SK-N-SH (cell line): Measurements from ENCODE around the gene NPAS3.

Experiments used
- CTCF ChIP-seq: fragments of 200-600 bp; sonication (generic); IDR thresholded peaks from 2 replicates; pipeline ENCODE4 v1.6.1; 2017; ENCODE audit warnings: antibody characterized with exemption, mild to moderate bottlenecking, moderate library complexity
- EZH2phosphoT487 ChIP-seq: fragments of 200-600 bp; sonication (generic); IDR thresholded peaks from 2 replicates; pipeline ENCODE4 v1.6.1; 2017; ENCODE audit warnings: low read depth, mixed run types, mild to moderate bottlenecking, antibody characterized with exemption, moderate library complexity, borderline replicate concordance
- GABPA ChIP-seq: IDR thresholded peaks from 2 replicates; pipeline ENCODE4 v1.4.0; 2012; ENCODE audit warnings: low read depth, mild to moderate bottlenecking

- no peak for TF ChIP-seq EZH2phosphoT487
- TF ChIP-seq CTCF, result no peak
- no peak for TF ChIP-seq GABPA
These were observed 531.2 kb downstream of the NPAS3 start for GRCh38 chr14:33469898-33470297.
